Measurements from ENCODE around the gene CADPS2. TPM values are rescaled to one million over a fixed set of nuclear protein-coding genes. Genes with fewer than 3 reads are reported as not detected.

Gene CADPS2
- total and polyA plus RNA-seq, 2 of the 4 experiments (the other 2 are of a cell fraction), result 0.10 to 0.54 TPM

DNA sequence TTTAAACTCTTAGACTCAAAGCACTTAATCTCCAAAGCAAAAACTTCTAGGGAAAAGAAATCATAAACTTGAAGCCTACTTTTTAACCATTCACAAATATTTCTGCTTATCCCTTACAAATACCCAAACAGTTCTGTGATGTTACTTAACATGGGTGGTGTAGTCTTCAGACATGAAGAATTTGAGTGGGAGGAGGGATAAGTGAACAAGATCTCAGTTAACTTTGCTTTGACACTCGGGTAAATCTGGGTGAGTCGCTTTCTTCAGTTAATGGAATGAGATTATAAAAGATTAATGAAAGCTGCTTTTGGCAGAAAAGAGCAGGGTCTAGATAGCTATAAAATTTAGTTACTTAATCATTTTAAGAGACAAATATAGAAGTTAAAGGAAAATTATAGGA lies 234.8 kb downstream of the CADPS2 start:
- peaks cover 2% of the 10 kb centered on the region; the same call in 1 of the 2 replicates for H3K9me3 ChIP-seq (ENCODE audit: control insufficient read depth, insufficient read depth, low read length)
- ATAC-seq (ENCODE audit: low read depth) (no peak), DNase-seq (no peak)
- POLR2A ChIA-PET (ENCODE audit: unreplicated experiment), result no interaction called here
- H2BK120ac ChIP-seq (ENCODE audit: low read depth, low read length), result no peak overlapping the region
- no peak for TF ChIP-seq MXI1 (IDR thresholded peaks at IDR 0.05; ENCODE audit: borderline replicate concordance, low read depth, low read length)
- no peak for TF ChIP-seq MAZ (IDR thresholded peaks at IDR 0.05; ENCODE audit: borderline replicate concordance, low read depth, low read length)
- no peak for TF ChIP-seq MAFK (IDR thresholded peaks at IDR 0.05; ENCODE audit: low read depth, low read length)
- TF ChIP-seq RFX5 (IDR thresholded peaks at IDR 0.05; ENCODE audit: low read depth, low read length), result no peak
- no peak for TF ChIP-seq NFE2L2 (IDR thresholded peaks at IDR 0.05; ENCODE audit: low read depth, low read length)
- TF ChIP-seq, protein P1, sequence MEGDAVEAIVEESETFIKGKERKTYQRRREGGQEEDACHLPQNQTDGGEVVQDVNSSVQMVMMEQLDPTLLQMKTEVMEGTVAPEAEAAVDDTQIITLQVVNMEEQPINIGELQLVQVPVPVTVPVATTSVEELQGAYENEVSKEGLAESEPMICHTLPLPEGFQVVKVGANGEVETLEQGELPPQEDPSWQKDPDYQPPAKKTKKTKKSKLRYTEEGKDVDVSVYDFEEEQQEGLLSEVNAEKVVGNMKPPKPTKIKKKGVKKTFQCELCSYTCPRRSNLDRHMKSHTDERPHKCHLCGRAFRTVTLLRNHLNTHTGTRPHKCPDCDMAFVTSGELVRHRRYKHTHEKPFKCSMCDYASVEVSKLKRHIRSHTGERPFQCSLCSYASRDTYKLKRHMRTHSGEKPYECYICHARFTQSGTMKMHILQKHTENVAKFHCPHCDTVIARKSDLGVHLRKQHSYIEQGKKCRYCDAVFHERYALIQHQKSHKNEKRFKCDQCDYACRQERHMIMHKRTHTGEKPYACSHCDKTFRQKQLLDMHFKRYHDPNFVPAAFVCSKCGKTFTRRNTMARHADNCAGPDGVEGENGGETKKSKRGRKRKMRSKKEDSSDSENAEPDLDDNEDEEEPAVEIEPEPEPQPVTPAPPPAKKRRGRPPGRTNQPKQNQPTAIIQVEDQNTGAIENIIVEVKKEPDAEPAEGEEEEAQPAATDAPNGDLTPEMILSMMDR (conservative IDR thresholded peaks at IDR 0.05; ENCODE audit: low read depth, low read length), result no peak
- no peak overlapping the region for H3K4me2 ChIP-seq (ENCODE audit: low read depth, low read length)
- no peaks in the 10 kb centered on the region for H3K79me1 ChIP-seq (ENCODE audit: low read depth in 1 of 2, low read length in 2 of 2)
- H3K18ac ChIP-seq (ENCODE audit: low read depth, low read length), result no peak overlapping the region
- intact Hi-C loops (cut with micrococcal nuclease) (no loop called here), in situ Hi-C loops (cut with MboI; ENCODE audit: low sequenced_read_pairs) (no loop called here), dilution Hi-C loops (cut with HindIII; ENCODE audit: low sequenced_read_pairs, unreplicated experiment) (no loop called here)
- H3K9ac ChIP-seq (ENCODE audit: low read depth, low read length), result no peak overlapping the region
- no peak overlapping the region for H3K56ac ChIP-seq (ENCODE audit: extremely low read depth, insufficient read depth, low read length)
- H4K20me1 ChIP-seq (ENCODE audit: insufficient read depth, low read length), result no peaks in the 10 kb centered on the region
- no TSS peak for BruUV-seq (replicated peaks)
- H3K4me3 ChIP-seq (ENCODE audit: insufficient read depth, low read depth, low read length), result no peak overlapping the region
- H3K27ac ChIP-seq (ENCODE audit: insufficient read depth, low read length), result no peak overlapping the region
- H3K27me3 ChIP-seq (ENCODE audit: control insufficient read depth, insufficient read depth, low read length), result no peaks in the 10 kb centered on the region
- no peaks in the 10 kb centered on the region for H3K36me3 ChIP-seq (ENCODE audit: control insufficient read depth, insufficient read depth, low read length)
- CTCF ChIA-PET, result no interaction called here
- no peak overlapping the region for H2AK5ac ChIP-seq (ENCODE audit: low read depth, low read length)
- no peak overlapping the region for H2AK9ac ChIP-seq (replicated peaks; ENCODE audit: low read depth, low read length, poor library complexity)
- H3K9me1 ChIP-seq (ENCODE audit: insufficient read depth, low read length), result no peaks in the 10 kb centered on the region
- H4K5ac ChIP-seq (ENCODE audit: low read depth, low read length), result no peak overlapping the region
- H4K8ac ChIP-seq (ENCODE audit: low read depth in 2 of 2, low read length in 2 of 2), result no peak overlapping the region
- H3K14ac ChIP-seq (replicated peaks; ENCODE audit: low read depth, low read length), result no peak overlapping the region
- WGBS, 2 experiments (ENCODE audit: extremely low coverage in 2 of 2, insufficient read length in 1 of 2), result no CpG with 5 or more reads among the region's 2 CpGs
- no peak overlapping the region for H2BK15ac ChIP-seq (ENCODE audit: low read depth, low read length)
- no peak overlapping the region for H2BK20ac ChIP-seq (ENCODE audit: low read depth, low read length)
- H3K23ac ChIP-seq (ENCODE audit: low read depth, low read length), result no peak overlapping the region
- no peak overlapping the region for H2AFZ ChIP-seq (replicated peaks; ENCODE audit: low read length, poor library complexity)
- H3K4ac ChIP-seq (ENCODE audit: low read depth, low read length), result no peak overlapping the region
- H3K4me1 ChIP-seq (ENCODE audit: control insufficient read depth, insufficient read depth, low read length), result no peaks in the 10 kb centered on the region
- H4K91ac ChIP-seq (ENCODE audit: insufficient read depth, low read depth, low read length), result no peak overlapping the region
- no peak overlapping the region for H2BK5ac ChIP-seq (ENCODE audit: low read depth, low read length, poor library complexity, severe bottlenecking)
